Keratinocyte (primary cell): ENCODE results near the gene RNU5B-1. TPM values are rescaled to one million over a fixed set of nuclear protein-coding genes. Genes with fewer than 3 reads are reported as not detected.

Experiments
- polyA plus RNA-seq, 5 experiments: library from polyadenylated mRNA; depleted of rRNA in 3 of 5; stranded (reverse) in 3 of 5; stranded (forward) in 1 of 5; unstranded in 1 of 5; fragments of >200 nt; gene quantifications; 1 replicate in 1 of 5; 2 replicates in 3 of 5; 3 replicates in 1 of 5; pipeline versions ENCODE4 v1.2.1 to v1.2.3, GENCODE V29; 2011 to 2012; ENCODE audit warnings: missing spikeins in 2 of 5, low read depth in 1 of 5, low replicate concordance in 1 of 5
- small RNA-seq, 3 experiments: library from RNA; depleted of rRNA; stranded (forward); fragments of <200 nt; gene quantifications; one replicate each; pipeline ENCODE3, GENCODE V24; 2012; ENCODE audit warnings: low read depth in 3 of 3, low replicate concordance in 1 of 3; ENCODE audit not compliant: insufficient read length in 3 of 3

The RNU5B-1 gene
- polyA plus RNA-seq, 1 donor (not counting 4 experiments of a cell fraction or from before 2014, with no cell fraction given) = not detected

Small RNAs within 50 kb of the gene (small RNA-seq; reads per million reads assigned to genes)
- gene RNU5A-1 = 10.5 to 46.4 (median 15.3) reads per million in 3 experiments
- 7.0 to 25.9 (median 9.3) reads per million in 3 experiments for gene RNU5B-1
- 1.7 to 6.0 (median 5.0) reads per million in 3 experiments for gene SNORA24B

Other genes with a start within 250 kb of the RNU5B-1 start
- not detected in 3 replicates for gene RASL12, start 236.7 kb upstream of the RNU5B-1 start, polyA plus RNA-seq
- gene KBTBD13, start 227.9 kb upstream of the RNU5B-1 start, polyA plus RNA-seq = not detected in 3 replicates
- gene UBAP1L, start 189.5 kb upstream of the RNU5B-1 start, polyA plus RNA-seq = 0.27 to 0.85 TPM (median 0.55 TPM) in 3 replicates
- gene PDCD7, start 170.9 kb upstream of the RNU5B-1 start, polyA plus RNA-seq = 12.2 to 17.2 TPM (median 15.8 TPM) in 3 replicates
- 29.0 to 51.5 TPM (median 43.6 TPM) in 3 replicates for gene CLPX, start 119.3 kb upstream of the RNU5B-1 start, polyA plus RNA-seq
- gene CILP, start 93.2 kb upstream of the RNU5B-1 start, polyA plus RNA-seq = 0.03 TPM in 1 of 3 replicates, not detected in the others
- gene PARP16, start 17.8 kb upstream of the RNU5B-1 start, polyA plus RNA-seq = 1.2 to 3.5 TPM (median 2.1 TPM) in 3 replicates
- not detected in 3 replicates for gene RNU5A-1, start 8.6 kb upstream of the RNU5B-1 start, polyA plus RNA-seq
- not detected in 3 replicates for gene IGDCC3, start 73.3 kb downstream of the RNU5B-1 start, polyA plus RNA-seq
- 0.04 to 0.12 TPM in 2 of 3 replicates, not detected in the other for gene IGDCC4, start 118.3 kb downstream of the RNU5B-1 start, polyA plus RNA-seq
- 17.1 to 21.6 TPM (median 20.2 TPM) in 3 replicates for gene DPP8, start 213.0 kb downstream of the RNU5B-1 start, polyA plus RNA-seq
- 58.4 to 78.8 TPM (median 60.1 TPM) in 3 replicates for gene HACD3, start 225.8 kb downstream of the RNU5B-1 start, polyA plus RNA-seq